ENCODE results near the gene PTPRN2.
"Not testable (repeated sequence)": the region's sequence is repeated elsewhere in the genome, so short reads cannot be mapped to it uniquely, and the experiment has no call there.

Gene PTPRN2

GRCh38 chr7:158550886-158551452 lies 36.7 kb downstream of the PTPRN2 start:
- no peak for DNase-seq (ENCODE audit: low spot score)

GRCh38 chr7:158550394-158550700 lies 37.3 kb downstream of the PTPRN2 start:
- no peak for DNase-seq (ENCODE audit: low spot score)

- no peak for DNase-seq (ENCODE audit: low spot score)
Measured at GRCh38 chr7:158549616-158550393, 37.8 kb downstream of the PTPRN2 start.

- no peak for DNase-seq (ENCODE audit: low spot score)
Measured at GRCh38 chr7:158549176-158549615, 38.4 kb downstream of the PTPRN2 start.

- DNase-seq (ENCODE audit: low spot score) = no peak
Measured at GRCh38 chr7:158548726-158549125, 38.9 kb downstream of the PTPRN2 start.

- DNase-seq (ENCODE audit: low spot score) = no peak
Measured at GRCh38 chr7:158547817-158548216, 39.8 kb downstream of the PTPRN2 start.

GRCh38 chr7:158546626-158547025 lies 41.0 kb downstream of the PTPRN2 start:
- no peak for DNase-seq (ENCODE audit: low spot score)

GRCh38 chr7:158546214-158546613 lies 41.4 kb downstream of the PTPRN2 start:
- no peak for DNase-seq (ENCODE audit: low spot score)

- DNase-seq (ENCODE audit: low spot score) = no peak
Measured at GRCh38 chr7:158544708-158545107, 42.9 kb downstream of the PTPRN2 start.

GRCh38 chr7:158543840-158544239 lies 43.8 kb downstream of the PTPRN2 start:
- no peak for DNase-seq (ENCODE audit: low spot score)

GRCh38 chr7:158542651-158543566 lies 44.7 kb downstream of the PTPRN2 start:
- no peak for DNase-seq (ENCODE audit: low spot score)

- no peak for DNase-seq (ENCODE audit: low spot score)
Measured at GRCh38 chr7:158541346-158542010, 46.1 kb downstream of the PTPRN2 start.

GRCh38 chr7:158539711-158540146 lies 47.9 kb downstream of the PTPRN2 start:
- DNase-seq (ENCODE audit: low spot score) = no peak

- DNase-seq (ENCODE audit: low spot score) = no peak
Measured at GRCh38 chr7:158538156-158538946, 49.3 kb downstream of the PTPRN2 start.

GRCh38 chr7:158537516-158537882 lies 50.1 kb downstream of the PTPRN2 start:
- no peak for DNase-seq (ENCODE audit: low spot score)

GRCh38 chr7:158536871-158537515 lies 50.6 kb downstream of the PTPRN2 start:
- DNase-seq (ENCODE audit: low spot score) = no peak

GRCh38 chr7:158535079-158535478 lies 52.5 kb downstream of the PTPRN2 start:
- DNase-seq (ENCODE audit: low spot score) = no peak

GRCh38 chr7:158534598-158534997 lies 53.0 kb downstream of the PTPRN2 start:
- DNase-seq (ENCODE audit: low spot score) = no peak

GRCh38 chr7:158534134-158534515 lies 53.5 kb downstream of the PTPRN2 start:
- DNase-seq (ENCODE audit: low spot score) = not testable (repeated sequence)

GRCh38 chr7:158533386-158534133 lies 54.1 kb downstream of the PTPRN2 start:
- no peak for DNase-seq (ENCODE audit: low spot score)

All from D341Med (cell line).